HepG2 (cell line): ENCODE results near the gene ARCN1.

ENCODE experiments used
- ARNT2 ChIP-seq: sonication (generic); formaldehyde crosslinking; IDR thresholded peaks from 2 replicates; pipeline ENCODE4 v1.8.0; 2022; ENCODE audit warnings: mild to moderate bottlenecking, low read depth, missing genetic modification reagents, moderate library complexity
- ATF7 ChIP-seq, 2 experiments: fragments of 450-650 bp in 1 of 2; sonication (generic) in 1 of 2; formaldehyde crosslinking in 1 of 2; IDR thresholded peaks; 2 replicates each; pipeline versions ENCODE4 v1.4.0 to v1.6.1; 2016 to 2020; ENCODE audit warnings: antibody characterized with exemption in 1 of 2, mild to moderate bottlenecking in 1 of 2, missing genetic modification reagents in 1 of 2
- CBX1 ChIP-seq: IDR thresholded peaks from one replicate; pipeline ENCODE4 v1.6.1; 2016; ENCODE audit warnings: antibody characterized with exemption, low read depth
- CTCF ChIP-seq: sonication (generic); formaldehyde crosslinking; IDR thresholded peaks from 2 replicates; pipeline ENCODE4 v1.5.0; 2020; ENCODE audit warnings: mild to moderate bottlenecking, missing genetic modification reagents, moderate library complexity
- FOXM1 ChIP-seq: sonication (generic); formaldehyde crosslinking; IDR thresholded peaks from 2 replicates; pipeline ENCODE4 v1.5.0; 2020; ENCODE audit warnings: missing genetic modification reagents
- PATZ1 ChIP-seq: sonication (generic); formaldehyde crosslinking; IDR thresholded peaks from 2 replicates; pipeline ENCODE4 v1.4.0; 2020; ENCODE audit warnings: missing genetic modification reagents
- POLR2A ChIP-seq, 2 experiments: IDR thresholded peaks; 2 replicates each; pipeline ENCODE4 v1.6.1; 2011; ENCODE audit warnings: low read depth in 2 of 2, low read length in 2 of 2, mild to moderate bottlenecking in 1 of 2, moderate library complexity in 1 of 2; ENCODE audit not compliant: insufficient read depth in 1 of 2
- POLR2AphosphoS5 ChIP-seq: IDR thresholded peaks from 2 replicates; pipeline ENCODE4 v1.6.1; 2012; ENCODE audit warnings: low read depth, low read length
- UBTF ChIP-seq: sonication (generic); formaldehyde crosslinking; IDR thresholded peaks from 2 replicates; pipeline ENCODE4 v1.4.0; 2020; ENCODE audit warnings: mild to moderate bottlenecking, missing genetic modification reagents
- ZNF891 ChIP-seq: sonication (generic); formaldehyde crosslinking; IDR thresholded peaks from 2 replicates; pipeline ENCODE4 v1.5.0; 2020; ENCODE audit warnings: mild to moderate bottlenecking, missing genetic modification reagents

GRCh38 chr11:118649941-118650340 lies 77.7 kb downstream of the ARCN1 start:
- TF ChIP-seq CTCF (CRISPR knock-in tag) (no peak), FOXM1 (CRISPR knock-in tag) (no peak), UBTF (CRISPR knock-in tag) (no peak), PATZ1 (CRISPR knock-in tag) (no peak), ARNT2 (CRISPR knock-in tag) (no peak), CBX1 (no peak), ZNF891 (CRISPR knock-in tag) (no peak), POLR2A (IDR thresholded peaks at IDR 0.05; ENCODE audit: insufficient read depth in 1 of 2, low read depth in 2 of 2, low read length in 2 of 2) (no peak), POLR2AphosphoS5 (no peak), ATF7 (IDR thresholded peaks at IDR 0.05) (no peak), ATF7 (CRISPR knock-in tag; IDR thresholded peaks at IDR 0.05) (no peak)
